ENCODE data around the gene IL17RA.

DNA sequence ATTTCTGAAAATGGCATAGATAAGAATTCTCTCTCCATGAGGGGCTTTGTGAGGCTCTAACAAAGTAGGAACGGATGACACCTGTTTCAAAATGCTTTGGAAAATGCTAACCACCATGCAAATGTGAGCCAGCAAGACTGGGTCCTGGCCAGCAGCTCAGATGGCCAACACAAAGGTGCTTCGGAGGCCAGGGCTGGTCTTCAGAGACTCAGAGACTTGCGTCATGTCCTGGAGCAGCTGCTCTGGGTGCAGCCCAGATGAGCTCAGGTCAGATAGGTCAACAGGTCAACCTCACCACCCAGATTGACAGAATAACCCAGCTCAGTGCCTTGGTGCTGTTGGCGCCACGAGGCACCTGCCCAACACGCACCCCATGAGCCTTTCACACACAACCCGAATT, 48.3 kb downstream of the IL17RA start:
- TF ChIP-seq, protein P1, sequence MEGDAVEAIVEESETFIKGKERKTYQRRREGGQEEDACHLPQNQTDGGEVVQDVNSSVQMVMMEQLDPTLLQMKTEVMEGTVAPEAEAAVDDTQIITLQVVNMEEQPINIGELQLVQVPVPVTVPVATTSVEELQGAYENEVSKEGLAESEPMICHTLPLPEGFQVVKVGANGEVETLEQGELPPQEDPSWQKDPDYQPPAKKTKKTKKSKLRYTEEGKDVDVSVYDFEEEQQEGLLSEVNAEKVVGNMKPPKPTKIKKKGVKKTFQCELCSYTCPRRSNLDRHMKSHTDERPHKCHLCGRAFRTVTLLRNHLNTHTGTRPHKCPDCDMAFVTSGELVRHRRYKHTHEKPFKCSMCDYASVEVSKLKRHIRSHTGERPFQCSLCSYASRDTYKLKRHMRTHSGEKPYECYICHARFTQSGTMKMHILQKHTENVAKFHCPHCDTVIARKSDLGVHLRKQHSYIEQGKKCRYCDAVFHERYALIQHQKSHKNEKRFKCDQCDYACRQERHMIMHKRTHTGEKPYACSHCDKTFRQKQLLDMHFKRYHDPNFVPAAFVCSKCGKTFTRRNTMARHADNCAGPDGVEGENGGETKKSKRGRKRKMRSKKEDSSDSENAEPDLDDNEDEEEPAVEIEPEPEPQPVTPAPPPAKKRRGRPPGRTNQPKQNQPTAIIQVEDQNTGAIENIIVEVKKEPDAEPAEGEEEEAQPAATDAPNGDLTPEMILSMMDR (conservative IDR thresholded peaks at IDR 0.05; ENCODE audit: low read length) = no peak
- TF ChIP-seq EZH2phosphoT487 (IDR thresholded peaks at IDR 0.05; ENCODE audit: borderline replicate concordance) = no peak
